Pancreas (tissue), 10 donors: Measurements from ENCODE around the gene MLPH. TPM values are rescaled to one million over a fixed set of nuclear protein-coding genes. Genes with fewer than 3 reads are reported as not detected.

Experiments
- ATAC-seq, 4 donors: fragments of 200-7000 bp; cut with Tn5 transposase; one replicate each; pipeline versions ENCODE4 v1.8.0 to v1.9.1; 2020; ENCODE audit warnings: mild to moderate bottlenecking in 4 of 4, moderate library complexity in 4 of 4
- DNase-seq, 6 donors: peaks; one replicate each; pipeline ENCODE4 v3.0.0-alpha.2; 2020
- FAIRE-seq: peaks from 2 replicates; lab custom pipeline; 2012; peaks lifted over from hg19 to GRCh38; lab: Jason Lieb, UNC
- H3K27ac ChIP-seq, 4 donors: fragments of 200-600 bp; sonication (generic); 1 replicate in 3 of 4; 2 replicates in 1 of 4; pipeline versions ENCODE4 v1.5.0 to v1.8.0; 2020
- H3K27me3 ChIP-seq, 4 donors: fragments of 200-600 bp; one replicate each; pipeline ENCODE4 v1.8.0; 2021
- H3K36me3 ChIP-seq, 3 donors: fragments of 200-600 bp; sonication (generic) in 1 of 3; one replicate each; pipeline versions ENCODE4 v1.5.0 to v1.8.0; 2020 to 2021
- H3K4me1 ChIP-seq, 3 donors: fragments of 200-600 bp; one replicate each; pipeline ENCODE4 v1.8.0; 2021
- H3K4me3 ChIP-seq, 4 donors: fragments of 200-600 bp; sonication (generic) in 2 of 4; one replicate each; pipeline versions ENCODE4 v1.5.0 to v1.8.0; 2020 to 2021
- H3K9me3 ChIP-seq, 4 donors: fragments of 200-600 bp; one replicate each; pipeline ENCODE4 v1.8.0; 2021
- CTCF ChIP-seq, 4 donors: fragments of 200-600 bp; sonication (generic) in 3 of 4; IDR thresholded peaks; one replicate each; pipeline versions ENCODE4 v1.5.0 to v1.8.0; 2021; ENCODE audit warnings: antibody characterized with exemption in 4 of 4
- WGBS, 2 donors: extraction: QIAGEN DNeasy Blood & Tissue Kit; methylation state at CpG; one replicate each; pipeline ENCODE4 v1.1.7; 2013; 5-methylcytosine and 5-hydroxymethylcytosine counted together
- intact Hi-C, 3 donors: fragments of 100-400 bp; cut with DNase I; formaldehyde crosslinking; loops; one replicate each; pipeline versions ENCODE4 v1.11.1 to v1.14.2; 2022
- polyA plus RNA-seq, 2 donors: library from polyadenylated mRNA; stranded (reverse); fragments of 200-250 nt; gene quantifications; one replicate each; pipeline ENCODE4 v1.2.3, GENCODE V29; 2013
- total RNA-seq, 6 donors: library from RNA; stranded (reverse); fragmentation: NEBNext Ultra II Directional in 4 of 6; extraction: Animal tissue kit (Norgen Biotek cat#: 25700) in 4 of 6; gene quantifications; one replicate each; pipeline versions ENCODE4 v1.2.1 to v1.2.4, GENCODE V29; 2021 to 2023
- donor health status: healthy with polysubstance abuse.
- donor health status: DM: no; HTN: no; CAD: no; lungs with moderate emphysema.
- donor health status: DM: no; HTN: no; CAD: no.
- donor health status: control.
- donor health status: control.
- donor health status: Bipolar disorder and iron deficiency.
- donor health status: DM: yes; HTN: yes; CAD: no.
- donor health status: DM: no; HTN: no; CAD: no.
- donor health status: DM: no; HTN: no; CAD: no.
- donor health status: DM: yes; HTN: yes; CAD: no.

MLPH gene
- total and polyA plus RNA-seq, 8 donors, result 6.2 to 45.2 (median 19.3) TPM

- Histone ChIP-seq H3K4me1 (no peaks in the 10 kb centered on the region), H3K4me3 (no peak overlapping the region), H3K9me3 (no peaks in the 10 kb centered on the region), H3K27ac (no peak overlapping the region), H3K36me3 (no peaks in the 10 kb centered on the region), H3K27me3 (no peaks in the 10 kb centered on the region)
- DNase-seq (no peak), FAIRE-seq (no peak), ATAC-seq (peak in 1 of 4 donors; percentile 55)
- TF ChIP-seq CTCF (IDR thresholded peaks at IDR 0.05), result no peak
- WGBS, 2 donors, result 88 to 93% methylated on average over 12 of the region's 12 CpGs
- intact Hi-C loops, result no loop called here
Measured at GRCh38 chr2:237530472-237531433, 43.7 kb downstream of the MLPH start.

GRCh38 chr2:237532160-237532559 lies 45.1 kb downstream of the MLPH start:
- H3K27ac ChIP-seq, result no peak overlapping the region
- FAIRE-seq (no peak), DNase-seq (no peak), ATAC-seq (no peak)
- TF ChIP-seq CTCF (IDR thresholded peaks at IDR 0.05), result no peak
- H3K27me3 ChIP-seq, result no peaks in the 10 kb centered on the region
- intact Hi-C loops, result no loop called here
- no peaks in the 10 kb centered on the region for H3K9me3 ChIP-seq
- no peak overlapping the region for H3K4me3 ChIP-seq
- no peaks in the 10 kb centered on the region for H3K36me3 ChIP-seq
- H3K4me1 ChIP-seq, result no peaks in the 10 kb centered on the region
- WGBS, 2 donors, result 81% methylated on average over 11 of the region's 11 CpGs

- whole genome bisulfite sequencing, 2 donors, result 77% methylated on average over 7 of the region's 7 CpGs
- no peaks in the 10 kb centered on the region for H3K4me1 ChIP-seq
- intact Hi-C loops, result no loop called here
- no peaks in the 10 kb centered on the region for H3K36me3 ChIP-seq
- no peak for TF ChIP-seq CTCF (IDR thresholded peaks at IDR 0.05)
- peak in 2 of 4 donors; percentile 38 to 52 for ATAC-seq
- no peaks in the 10 kb centered on the region for H3K9me3 ChIP-seq
- DNase-seq, result no peak
- no peaks in the 10 kb centered on the region for H3K27me3 ChIP-seq
- H3K4me3 ChIP-seq, result no peak overlapping the region
- no peak overlapping the region for H3K27ac ChIP-seq
- no peak for FAIRE-seq
Measured at GRCh38 chr2:237533668-237534161, 46.7 kb downstream of the MLPH start.

- Histone ChIP-seq H3K27me3 (no peaks in the 10 kb centered on the region), H3K4me1 (no peaks in the 10 kb centered on the region), H3K27ac (no peak overlapping the region), H3K9me3 (no peaks in the 10 kb centered on the region), H3K36me3 (no peaks in the 10 kb centered on the region), H3K4me3 (no peak overlapping the region)
- no peak for FAIRE-seq
- no peak for ATAC-seq
- WGBS, 2 donors, result 97 to 100% methylated on average over 1 of the region's 1 CpG
- intact Hi-C loops, result no loop called here
- TF ChIP-seq CTCF (IDR thresholded peaks at IDR 0.05), result no peak
- no peak for DNase-seq
Measured at GRCh38 chr2:237534380-237534779, 47.3 kb downstream of the MLPH start.
